Muscle layer of colon (tissue), 2 donors: ENCODE data around the gene AMTN.
"Not testable (repeated sequence)": the region's sequence is repeated elsewhere in the genome, so short reads cannot be mapped to it uniquely, and the experiment has no call there.

ENCODE experiments used
- H3K27ac ChIP-seq: one replicate; pipeline ENCODE4 v1.7.0; 2013; ENCODE audit warnings: low read depth, mild to moderate bottlenecking, low read length, moderate library complexity
- H3K27me3 ChIP-seq, 2 donors: one replicate each; pipeline ENCODE4 v1.7.0; 2013; ENCODE audit warnings: low read length in 2 of 2, mild to moderate bottlenecking in 2 of 2; ENCODE audit not compliant: insufficient read depth in 2 of 2, control insufficient read depth in 1 of 2
- H3K36me3 ChIP-seq: one replicate; pipeline ENCODE4 v1.7.0; 2013; ENCODE audit warnings: mild to moderate bottlenecking, low read length; ENCODE audit not compliant: insufficient read depth
- H3K4me1 ChIP-seq: one replicate; pipeline ENCODE4 v1.7.0; 2013; ENCODE audit warnings: mild to moderate bottlenecking, low read length; ENCODE audit not compliant: insufficient read depth
- H3K4me3 ChIP-seq, 2 donors: one replicate each; pipeline ENCODE4 v1.7.0; 2013; ENCODE audit warnings: low read length in 2 of 2, low read depth in 1 of 2, mild to moderate bottlenecking in 1 of 2, moderate library complexity in 1 of 2
- H3K9ac ChIP-seq: one replicate; pipeline ENCODE4 v1.7.0; 2013; ENCODE audit warnings: low read length
- H3K9me3 ChIP-seq: one replicate; pipeline ENCODE4 v1.7.0; 2013; ENCODE audit warnings: mild to moderate bottlenecking, low read length
- donor health status: abdominal sarcoma.
- donor health status: Adenocarcinoma of cecum.

AMTN gene, protein sequence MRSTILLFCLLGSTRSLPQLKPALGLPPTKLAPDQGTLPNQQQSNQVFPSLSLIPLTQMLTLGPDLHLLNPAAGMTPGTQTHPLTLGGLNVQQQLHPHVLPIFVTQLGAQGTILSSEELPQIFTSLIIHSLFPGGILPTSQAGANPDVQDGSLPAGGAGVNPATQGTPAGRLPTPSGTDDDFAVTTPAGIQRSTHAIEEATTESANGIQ

DNA sequence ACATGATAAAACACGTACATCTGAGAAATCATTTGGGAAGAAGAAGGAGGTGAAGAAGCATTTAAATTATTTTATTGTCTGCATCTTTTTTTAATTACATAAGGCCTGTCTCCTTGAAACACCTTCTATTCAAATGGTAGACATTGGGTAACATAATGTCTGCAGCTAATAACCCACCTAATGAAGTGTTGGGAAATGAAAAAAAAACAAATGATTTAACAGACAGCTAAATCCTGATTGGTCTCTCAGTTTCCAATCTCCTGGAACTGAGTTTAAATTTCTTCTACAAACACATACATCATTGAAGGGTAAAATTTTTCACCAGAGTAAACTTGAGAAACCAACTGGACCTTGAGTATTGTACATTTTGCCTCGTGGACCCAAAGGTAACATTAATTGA, at the start of gene AMTN:
Gene AMTN, plus strand, starts transcription at position 301 of the 400 bp plus-strand sequence. CDS start 209 bp downstream, outside the sequence.
- Histone ChIP-seq H3K36me3 (no peaks in the 10 kb centered on the region), H3K27me3 (no peaks in the 10 kb centered on the region)

DNA sequence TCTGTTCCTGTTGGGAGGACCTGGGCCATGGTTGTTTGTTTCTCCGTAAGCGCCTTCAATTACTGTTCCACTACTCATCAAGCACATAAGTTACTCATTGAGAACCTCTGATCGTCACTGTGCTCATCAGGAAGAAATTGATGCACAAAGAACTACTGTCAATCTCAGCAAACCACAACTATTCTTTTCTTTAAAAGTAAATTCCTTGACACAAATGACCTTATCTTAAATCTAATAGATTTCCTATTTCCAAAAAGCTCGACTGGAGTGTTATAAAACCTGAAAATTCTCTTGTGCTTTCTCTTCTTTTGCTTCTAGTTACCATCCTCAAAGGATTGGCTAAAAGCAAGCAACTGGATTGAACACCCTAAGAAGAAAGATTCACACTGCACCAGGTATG, 46.5 kb upstream of the AMTN start, which contains the start of gene MUC7:
Gene MUC7, plus strand, starts transcription at position 301 of the 400 bp plus-strand sequence. CDS start 1,825 bp downstream, outside the sequence.
- H3K27me3 ChIP-seq = no peaks in the 10 kb centered on the region
- no peak within 1 kb of the TSS for H3K27ac ChIP-seq
- H3K36me3 ChIP-seq = no peaks in the 10 kb centered on the region
- no peaks in the 10 kb centered on the region for H3K4me1 ChIP-seq
- H3K4me3 ChIP-seq = no peak within 1 kb of the TSS
- no peak within 1 kb of the TSS for H3K9ac ChIP-seq
- no peaks in the 10 kb centered on the region for H3K9me3 ChIP-seq

More for the DNA sequence above, at the start of gene AMTN:
- H3K27ac ChIP-seq = no peak within 1 kb of the TSS
- H3K4me3 ChIP-seq = no peak within 1 kb of the TSS
- no peaks in the 10 kb centered on the region for H3K9me3 ChIP-seq
- H3K4me1 ChIP-seq = no peaks in the 10 kb centered on the region
- H3K9ac ChIP-seq = no peak within 1 kb of the TSS

- Histone ChIP-seq H3K4me1 (no peaks in the 10 kb centered on the region), H3K4me3 (no peak overlapping the region), H3K27ac (no peak overlapping the region), H3K9me3 (no peaks in the 10 kb centered on the region), H3K36me3 (no peaks in the 10 kb centered on the region), H3K27me3 (no peaks in the 10 kb centered on the region), H3K9ac (no peak overlapping the region)
Measured at GRCh38 chr4:70473679-70474078, 44.7 kb upstream of the AMTN start.

GRCh38 chr4:70488748-70489147, 29.6 kb upstream of the AMTN start:
- Histone ChIP-seq H3K27me3 (no peaks in the 10 kb centered on the region), H3K27ac (no peak overlapping the region), H3K9ac (no peak overlapping the region), H3K4me3 (no peak overlapping the region), H3K4me1 (no peaks in the 10 kb centered on the region), H3K36me3 (no peaks in the 10 kb centered on the region), H3K9me3 (no peaks in the 10 kb centered on the region)

GRCh38 chr4:70496231-70496630, 22.1 kb upstream of the AMTN start:
- Histone ChIP-seq H3K27me3 (no peaks in the 10 kb centered on the region), H3K4me1 (no peaks in the 10 kb centered on the region), H3K27ac (no peak overlapping the region), H3K4me3 (no peak overlapping the region), H3K36me3 (no peaks in the 10 kb centered on the region), H3K9me3 (no peaks in the 10 kb centered on the region), H3K9ac (no peak overlapping the region)

- not testable (repeated sequence) for H3K4me3 ChIP-seq, H3K36me3 ChIP-seq, H3K27ac ChIP-seq, H3K27me3 ChIP-seq, H3K4me1 ChIP-seq, H3K9me3 ChIP-seq, H3K9ac ChIP-seq
Measured at GRCh38 chr4:70501838-70502237, 16.5 kb upstream of the AMTN start.

GRCh38 chr4:70504733-70505132, 13.6 kb upstream of the AMTN start:
- Histone ChIP-seq H3K9ac (no peak overlapping the region), H3K4me3 (no peak overlapping the region), H3K36me3 (no peaks in the 10 kb centered on the region), H3K9me3 (no peaks in the 10 kb centered on the region), H3K27ac (no peak overlapping the region), H3K4me1 (no peaks in the 10 kb centered on the region), H3K27me3 (no peaks in the 10 kb centered on the region)

DNA sequence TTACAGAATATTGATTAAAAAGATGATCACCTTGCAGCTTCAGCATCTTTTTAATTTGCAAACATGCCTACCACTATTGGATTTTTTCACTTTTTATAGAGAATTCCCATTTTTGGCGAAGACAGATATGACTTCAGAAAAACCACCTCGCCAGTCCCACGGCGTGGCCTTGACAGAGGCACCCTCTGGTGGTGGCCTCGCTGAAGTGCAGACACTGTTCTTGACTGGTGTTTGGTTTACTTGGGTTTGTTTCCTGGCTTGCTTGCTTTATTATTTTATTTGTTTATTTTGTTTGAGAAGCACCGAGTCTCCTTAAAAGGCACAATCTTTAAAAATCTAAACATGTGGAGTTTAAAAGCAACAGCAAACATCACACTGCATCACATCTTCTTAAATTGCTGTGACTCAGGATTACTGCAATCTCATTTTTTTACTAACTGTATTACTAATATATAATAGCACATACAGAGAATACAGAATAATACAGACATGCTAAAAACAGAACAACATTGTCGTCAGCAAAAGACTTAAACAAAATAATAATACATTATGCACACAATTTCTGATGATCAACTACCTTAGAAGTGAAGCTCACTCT, 13.1 kb upstream of the AMTN start:
- Histone ChIP-seq H3K36me3 (no peaks in the 10 kb centered on the region), H3K9ac (no peak overlapping the region)

GRCh38 chr4:70508801-70509200, 9.6 kb upstream of the AMTN start:
- H3K9ac ChIP-seq = no peak overlapping the region
- H3K4me1 ChIP-seq = no peaks in the 10 kb centered on the region
- H3K4me3 ChIP-seq = no peak overlapping the region
- no peak overlapping the region for H3K27ac ChIP-seq
- H3K36me3 ChIP-seq = no peaks in the 10 kb centered on the region
- H3K9me3 ChIP-seq = no peaks in the 10 kb centered on the region
- H3K27me3 ChIP-seq = no peaks in the 10 kb centered on the region

More for the DNA sequence above, 13.1 kb upstream of the AMTN start:
- no peaks in the 10 kb centered on the region for H3K27me3 ChIP-seq
- H3K4me3 ChIP-seq = no peak overlapping the region
- H3K27ac ChIP-seq = no peak overlapping the region
- H3K4me1 ChIP-seq = no peaks in the 10 kb centered on the region
- H3K9me3 ChIP-seq = no peaks in the 10 kb centered on the region

- no peak overlapping the region for H3K9ac ChIP-seq
- no peak overlapping the region for H3K27ac ChIP-seq
- H3K4me1 ChIP-seq = no peaks in the 10 kb centered on the region
- no peak overlapping the region for H3K4me3 ChIP-seq
- H3K27me3 ChIP-seq = no peaks in the 10 kb centered on the region
- H3K9me3 ChIP-seq = no peaks in the 10 kb centered on the region
- H3K36me3 ChIP-seq = no peaks in the 10 kb centered on the region
Measured at GRCh38 chr4:70511365-70511764, 7.0 kb upstream of the AMTN start.

DNA sequence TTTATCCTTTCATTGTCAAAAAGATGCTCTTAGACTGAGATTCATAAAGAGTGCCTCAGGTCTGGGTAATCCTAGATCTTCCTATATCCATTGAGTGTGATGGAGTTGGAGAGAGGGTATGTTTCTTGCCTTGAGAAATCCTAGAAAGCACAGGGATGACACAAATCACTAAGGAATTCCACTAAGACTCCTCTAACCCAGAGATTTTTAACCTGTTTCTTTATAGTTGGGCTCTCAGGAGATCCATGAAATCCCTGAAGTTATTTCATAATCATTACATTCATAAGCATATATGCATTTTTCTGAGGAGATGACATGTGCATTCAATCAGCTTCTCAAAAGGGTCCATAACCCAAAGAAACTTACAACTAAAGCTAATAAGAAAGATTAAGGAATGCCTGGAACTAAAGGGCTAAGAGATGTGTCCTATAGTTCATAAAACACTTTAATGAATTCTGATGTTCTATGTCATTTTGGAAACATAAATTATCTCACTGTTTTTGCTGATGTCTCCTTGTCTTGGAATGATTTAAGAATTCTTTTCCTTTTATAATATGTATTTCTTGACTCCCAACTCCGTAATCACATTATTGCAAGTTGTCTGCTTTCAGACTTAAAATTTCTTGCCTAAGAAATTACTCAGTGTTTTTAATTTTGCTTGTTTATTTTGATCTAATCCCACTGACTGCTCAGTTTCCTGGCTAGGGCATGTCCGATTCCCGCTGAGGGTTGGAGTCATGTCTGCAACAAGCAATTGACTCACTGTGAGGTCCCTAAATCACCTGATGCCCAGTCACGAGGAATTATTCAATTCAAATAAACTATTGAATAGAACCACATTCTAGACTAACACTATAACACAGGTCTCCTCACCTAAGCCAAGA, 2.8 kb upstream of the AMTN start:
- no peak overlapping the region for H3K4me3 ChIP-seq
- H3K36me3 ChIP-seq = no peaks in the 10 kb centered on the region
- H3K9ac ChIP-seq = no peak overlapping the region
- H3K27me3 ChIP-seq = no peaks in the 10 kb centered on the region
- H3K9me3 ChIP-seq = no peaks in the 10 kb centered on the region
- H3K4me1 ChIP-seq = no peaks in the 10 kb centered on the region
- no peak overlapping the region for H3K27ac ChIP-seq
